ENCODE data around the gene KCNK2.

Gene KCNK2, protein sequence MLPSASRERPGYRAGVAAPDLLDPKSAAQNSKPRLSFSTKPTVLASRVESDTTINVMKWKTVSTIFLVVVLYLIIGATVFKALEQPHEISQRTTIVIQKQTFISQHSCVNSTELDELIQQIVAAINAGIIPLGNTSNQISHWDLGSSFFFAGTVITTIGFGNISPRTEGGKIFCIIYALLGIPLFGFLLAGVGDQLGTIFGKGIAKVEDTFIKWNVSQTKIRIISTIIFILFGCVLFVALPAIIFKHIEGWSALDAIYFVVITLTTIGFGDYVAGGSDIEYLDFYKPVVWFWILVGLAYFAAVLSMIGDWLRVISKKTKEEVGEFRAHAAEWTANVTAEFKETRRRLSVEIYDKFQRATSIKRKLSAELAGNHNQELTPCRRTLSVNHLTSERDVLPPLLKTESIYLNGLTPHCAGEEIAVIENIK

DNA sequence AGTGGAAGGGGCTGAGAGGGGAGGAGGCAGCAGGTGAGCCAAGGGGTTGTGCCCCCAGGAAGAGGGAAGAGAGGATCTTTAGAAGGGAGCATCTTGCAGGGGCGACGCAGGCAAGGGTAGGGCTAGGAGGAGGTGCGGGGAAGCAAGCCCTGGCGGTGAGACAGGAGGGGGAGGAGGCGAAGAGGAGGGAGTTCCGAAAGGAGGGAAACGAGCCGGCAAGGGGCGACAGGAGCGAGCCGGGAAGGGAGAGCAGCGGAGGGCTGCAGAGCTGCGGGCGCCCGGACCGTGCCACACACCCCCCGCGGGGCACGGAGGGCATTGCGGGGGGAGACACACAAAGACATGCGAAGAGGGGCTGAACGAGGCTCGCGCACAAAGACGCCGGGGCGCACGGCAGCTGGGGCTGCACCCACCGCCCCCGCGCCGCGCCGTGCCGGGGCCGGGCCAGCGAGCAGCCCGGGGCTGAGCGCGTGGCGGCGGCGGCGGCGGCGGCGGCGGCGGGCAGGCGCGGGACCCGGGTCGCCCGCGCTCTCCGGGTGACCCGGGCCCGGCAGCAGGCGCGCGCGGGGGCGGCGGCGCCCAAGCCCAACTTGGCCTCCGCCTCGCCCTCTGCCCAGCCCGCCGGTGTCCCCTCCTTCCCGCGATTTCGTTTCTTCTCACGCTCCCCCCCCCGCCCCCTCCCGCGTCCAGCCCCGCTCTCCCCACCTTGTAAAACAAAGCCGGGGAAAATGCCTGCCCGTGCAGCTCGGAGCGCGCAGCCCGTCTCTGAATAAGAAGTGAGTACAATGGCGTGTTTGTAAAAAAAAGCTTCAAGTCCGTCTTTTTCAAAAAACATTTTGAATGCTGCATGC is at the start of gene KCNK2:
Gene KCNK2 (plus strand): TSS at position 206 of the 851 bp plus-strand sequence. CDS start 649 bp downstream, outside the sequence.
- DNase-seq (ENCODE audit: low read depth, low spot score) = no peak

DNA sequence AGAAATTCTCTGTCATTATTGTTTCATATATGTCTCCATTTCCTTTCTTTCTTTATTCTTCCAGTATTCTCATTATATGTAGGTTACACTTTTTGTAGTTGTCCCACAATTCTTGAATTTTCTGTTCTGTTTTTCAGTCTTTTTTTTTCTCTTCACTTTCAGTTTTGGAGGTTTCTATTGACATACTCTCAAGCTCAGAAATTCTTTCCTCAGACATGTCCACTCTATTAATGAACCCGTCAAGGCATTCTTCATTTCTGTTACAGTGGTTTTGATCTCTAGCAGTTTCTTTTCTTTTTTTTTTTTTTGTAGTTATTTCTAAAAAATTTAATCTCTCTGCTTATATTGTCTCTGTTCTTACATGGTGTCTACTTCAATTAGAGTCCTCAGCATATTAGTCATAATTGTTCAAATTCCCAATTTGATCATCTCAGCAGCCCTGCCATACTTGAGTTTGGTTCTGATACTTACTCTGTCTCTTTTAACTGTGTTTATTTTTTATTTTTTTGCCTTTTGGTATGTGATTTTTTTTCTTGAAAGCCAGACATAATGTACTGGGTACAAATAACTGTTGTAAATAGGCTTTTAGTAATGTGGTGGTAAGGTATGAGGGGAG is 49.5 kb upstream of the KCNK2 start:
- no peak for DNase-seq (ENCODE audit: low read depth, low spot score)

DNA sequence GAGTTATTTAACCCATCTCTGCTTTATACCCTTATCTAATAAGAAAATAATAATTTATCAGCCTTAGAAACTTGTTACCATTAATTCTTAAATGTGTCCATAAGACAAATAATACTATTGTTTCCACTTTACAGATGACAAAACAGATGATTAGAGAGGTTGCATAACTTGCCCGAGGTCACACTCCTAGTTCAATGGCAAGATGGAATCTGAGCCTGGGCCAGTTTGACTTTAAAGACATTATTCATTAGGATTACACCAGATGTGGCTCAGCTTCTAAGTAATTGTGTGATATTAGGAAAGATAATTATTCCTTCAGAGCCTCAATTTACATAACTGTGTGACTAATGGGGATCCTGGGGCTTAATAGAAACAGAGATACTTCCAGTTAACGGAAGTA is 42.3 kb upstream of the KCNK2 start:
- no peak for DNase-seq (ENCODE audit: low read depth, low spot score)

DNA sequence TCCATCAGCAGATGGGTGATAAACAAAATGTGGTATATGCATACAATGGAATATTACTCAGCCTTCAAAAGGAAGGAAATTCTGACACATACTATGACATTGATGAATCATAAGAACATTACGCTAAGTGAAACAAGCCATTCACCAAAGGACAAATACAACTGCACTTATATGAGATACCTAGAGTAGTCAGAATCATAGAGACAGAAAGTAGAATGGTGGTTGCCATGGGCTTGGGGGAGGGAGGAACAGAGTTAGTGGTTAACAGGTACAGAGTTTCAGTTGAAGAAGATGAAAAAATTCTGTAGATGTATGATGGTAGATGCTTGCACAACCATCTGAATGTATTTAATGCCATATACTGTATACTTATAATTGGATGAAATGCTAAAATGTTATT is 39.1 kb upstream of the KCNK2 start:
- no peak for DNase-seq (ENCODE audit: low read depth, low spot score)

DNA sequence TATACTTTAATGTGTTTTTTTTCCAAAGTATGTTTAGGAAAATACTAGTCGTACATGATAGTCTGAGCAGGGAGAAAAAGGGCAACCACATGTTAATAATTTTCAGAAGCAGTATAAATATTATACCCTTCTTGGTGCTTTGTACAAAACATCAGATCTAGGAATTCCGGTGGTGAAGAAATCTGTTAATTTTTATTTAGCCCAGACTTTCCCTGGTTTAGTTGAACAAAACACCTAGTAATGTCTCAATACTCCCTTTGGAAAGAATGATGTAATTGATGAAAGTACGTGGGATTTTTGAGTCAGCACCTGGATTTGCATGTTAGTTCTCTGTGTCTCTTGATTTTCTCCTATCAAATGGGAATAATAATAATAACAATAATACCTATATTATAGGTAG is 38.4 kb upstream of the KCNK2 start:
- no peak for DNase-seq (ENCODE audit: low read depth, low spot score)

DNA sequence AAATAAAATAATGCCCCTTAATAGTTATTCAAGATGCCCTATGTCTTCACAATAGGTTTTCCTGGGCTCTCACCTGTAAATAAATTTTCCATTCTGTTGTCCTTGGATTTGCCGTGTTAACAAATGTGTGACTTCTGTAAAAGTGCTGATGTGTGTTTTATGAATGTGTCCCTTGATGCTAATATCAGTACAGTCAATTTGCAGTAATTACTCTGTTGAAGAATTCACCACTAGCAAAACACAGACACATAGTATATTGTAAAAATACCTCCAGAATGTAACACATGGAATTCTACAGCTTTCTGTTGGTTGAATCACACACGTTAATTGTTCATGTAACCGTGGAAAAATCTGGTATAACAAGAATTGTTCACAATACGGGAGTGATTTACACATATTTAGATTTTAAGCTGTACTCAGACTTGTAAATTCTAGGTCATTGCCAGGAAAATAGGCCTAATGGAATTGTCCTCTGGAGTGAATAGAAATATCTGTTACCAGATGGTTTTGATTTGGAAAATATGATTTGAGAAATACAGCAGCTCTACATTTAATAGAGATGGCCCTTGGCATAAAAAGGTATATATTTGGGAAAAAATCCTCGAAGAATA is 36.7 kb upstream of the KCNK2 start:
- no peak for DNase-seq (ENCODE audit: low read depth, low spot score)

DNA sequence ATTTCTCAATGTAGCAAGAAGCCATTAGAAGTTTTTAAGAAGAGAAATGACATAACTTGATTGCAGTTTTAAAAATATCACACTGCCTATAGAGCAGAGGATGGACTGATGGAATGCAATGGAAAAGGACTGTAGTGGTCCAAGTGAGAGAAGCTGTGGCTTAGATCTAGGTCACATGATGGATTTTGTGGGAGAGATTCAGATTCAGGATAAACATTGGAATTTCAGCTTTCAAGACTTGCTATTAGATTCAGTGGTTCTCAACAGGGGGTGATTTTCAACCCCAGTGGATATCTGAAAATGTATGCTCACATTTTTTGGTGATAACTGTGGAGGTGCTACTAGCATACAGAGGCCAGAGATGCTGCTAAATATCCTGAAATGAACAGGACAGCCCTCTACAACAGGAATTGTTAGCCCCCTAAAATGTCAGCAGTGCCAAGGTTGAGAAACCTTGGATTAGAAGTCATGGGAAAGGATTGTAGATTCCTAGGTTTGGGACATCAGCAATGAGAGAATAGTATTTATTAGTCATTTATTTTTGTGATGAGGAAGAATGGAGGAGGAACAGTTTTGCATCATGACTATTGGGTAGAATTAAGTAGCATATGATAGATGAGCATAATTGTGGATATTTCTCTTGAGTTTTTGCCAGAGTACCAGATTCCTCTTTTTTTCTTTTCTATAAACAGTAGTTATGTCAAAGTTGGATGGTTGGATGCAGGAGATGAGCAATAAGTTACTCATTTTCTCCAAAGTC is 30.1 kb upstream of the KCNK2 start:
- no peak for DNase-seq (ENCODE audit: low read depth, low spot score)

DNA sequence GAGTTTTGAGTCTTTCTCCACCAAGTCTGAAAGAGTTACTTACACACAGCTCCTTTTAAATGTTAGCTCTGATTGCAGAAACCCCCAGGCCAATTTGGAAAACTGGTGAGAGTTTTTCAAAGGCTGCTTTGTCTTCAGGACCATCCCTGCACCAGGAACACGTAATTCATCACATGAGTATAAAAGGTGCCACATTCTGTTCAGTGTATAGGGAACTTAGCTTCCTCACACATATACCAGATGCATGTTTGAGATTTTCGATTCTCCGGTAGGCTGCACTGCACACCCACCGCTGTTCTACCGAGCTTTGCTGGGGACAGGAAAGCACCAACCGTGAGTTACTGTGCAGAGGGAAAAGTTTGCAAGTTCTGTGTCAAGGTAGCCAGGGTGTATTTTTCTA is 28.3 kb upstream of the KCNK2 start:
- DNase-seq (ENCODE audit: low read depth, low spot score) = no peak

DNA sequence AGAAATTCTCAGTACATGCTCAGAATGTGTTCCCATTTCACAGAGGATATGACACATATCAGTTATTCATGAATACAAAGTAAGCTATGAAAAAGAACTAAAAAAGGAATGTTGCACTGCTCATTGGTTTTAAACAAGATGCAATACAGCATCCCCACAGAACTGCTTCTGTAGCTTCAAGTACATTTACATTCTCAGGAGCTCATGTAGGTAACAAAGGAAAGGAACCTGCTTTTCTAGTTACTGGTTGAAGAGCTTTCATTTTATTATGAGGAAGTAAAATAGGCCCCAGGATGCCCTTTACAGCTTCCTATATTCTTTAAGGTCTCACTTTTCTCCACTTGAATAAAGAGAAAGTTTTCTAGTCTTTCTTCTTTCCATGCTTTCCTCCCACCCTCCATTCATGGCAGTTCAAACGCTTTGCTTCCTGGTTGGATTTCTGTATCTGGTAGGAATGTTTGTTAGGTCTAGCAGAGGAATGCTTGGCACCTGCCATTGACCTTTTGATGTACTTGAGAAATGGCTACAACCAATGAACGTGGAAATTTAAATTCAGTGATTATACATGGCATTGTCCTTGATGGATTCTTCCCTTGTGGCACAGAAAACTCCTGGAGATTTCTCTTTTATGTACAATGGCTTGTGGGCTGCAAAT is 27.1 kb upstream of the KCNK2 start:
- DNase-seq (ENCODE audit: low read depth, low spot score) = no peak

DNA sequence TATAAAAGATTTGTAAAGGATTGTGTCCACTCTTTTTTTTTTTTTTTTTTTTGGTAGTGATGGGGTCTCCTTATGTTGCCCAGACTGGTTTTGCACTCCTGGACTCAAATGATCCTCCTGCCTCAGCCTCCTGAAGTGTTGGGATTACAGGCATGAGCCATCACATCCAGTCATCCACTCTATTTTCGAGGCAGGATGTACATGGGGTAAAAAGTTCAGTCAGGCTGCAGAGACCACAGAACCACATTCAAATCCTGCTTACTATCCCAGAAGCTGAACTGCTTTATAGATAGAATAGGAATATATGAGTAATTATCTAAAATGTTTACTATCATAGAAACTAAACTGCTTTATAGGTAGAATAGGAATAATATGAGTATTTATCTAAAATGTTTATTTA is 26.0 kb upstream of the KCNK2 start:
- no peak for DNase-seq (ENCODE audit: low read depth, low spot score)

DNA sequence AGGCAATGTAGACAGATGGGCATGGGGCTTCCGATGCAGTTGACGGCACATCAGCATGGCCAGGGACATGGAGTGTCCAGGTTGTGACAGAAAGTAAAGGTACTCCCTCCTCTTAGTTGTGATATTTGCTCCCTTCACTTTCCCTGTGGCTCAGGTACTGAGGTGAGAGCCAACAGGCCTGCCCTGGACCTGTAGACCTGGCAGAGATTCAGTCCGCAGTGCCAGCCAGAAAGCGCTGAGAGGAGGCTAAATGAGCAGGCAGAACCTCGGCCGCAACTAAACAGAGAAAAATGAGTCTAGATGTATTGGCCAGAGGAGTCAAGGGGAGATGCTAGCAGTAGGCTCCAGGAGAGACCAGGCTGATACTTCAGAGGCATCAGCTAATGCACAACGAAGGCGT is 22.6 kb upstream of the KCNK2 start:
- no peak for DNase-seq (ENCODE audit: low read depth, low spot score)

DNA sequence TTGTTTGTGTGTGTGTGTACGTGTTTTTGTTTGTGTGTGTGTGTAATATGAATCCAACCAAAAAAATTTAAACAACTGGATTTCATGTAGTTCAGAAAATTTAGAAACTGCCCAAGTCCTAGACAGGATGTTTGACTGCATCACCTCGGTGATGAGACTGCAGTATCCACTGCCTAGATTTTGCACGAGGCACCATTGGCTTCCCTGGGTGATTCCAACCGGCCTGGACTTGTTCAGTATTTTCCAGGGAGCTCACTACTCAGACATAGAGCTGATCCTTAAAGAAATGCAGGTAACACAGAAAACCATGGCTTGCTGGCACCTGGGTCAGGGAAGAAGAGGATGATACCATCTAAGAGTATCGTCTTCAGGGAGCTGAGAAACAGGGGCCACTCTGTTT is 18.2 kb upstream of the KCNK2 start:
- DNase-seq (ENCODE audit: low read depth, low spot score) = no peak

DNA sequence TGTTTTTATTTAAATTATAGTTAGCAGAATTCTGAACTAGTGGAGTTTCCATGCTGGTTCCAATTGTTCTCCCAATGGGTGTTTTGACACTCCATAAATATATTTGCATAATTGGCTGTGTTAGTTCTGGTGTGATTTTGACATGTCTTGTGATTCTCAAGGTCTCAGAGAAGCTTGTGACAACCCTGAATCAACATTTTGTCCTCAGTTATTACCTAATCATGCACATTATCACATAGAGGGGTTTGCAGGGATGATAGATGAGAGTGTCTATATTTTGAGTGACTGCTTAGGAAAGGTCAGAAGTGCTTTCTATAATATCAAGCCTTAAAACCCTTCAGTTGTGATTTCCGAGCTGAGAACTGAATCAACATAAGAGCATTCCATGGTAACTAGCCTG is 11.5 kb upstream of the KCNK2 start:
- no peak for DNase-seq (ENCODE audit: low read depth, low spot score)

DNA sequence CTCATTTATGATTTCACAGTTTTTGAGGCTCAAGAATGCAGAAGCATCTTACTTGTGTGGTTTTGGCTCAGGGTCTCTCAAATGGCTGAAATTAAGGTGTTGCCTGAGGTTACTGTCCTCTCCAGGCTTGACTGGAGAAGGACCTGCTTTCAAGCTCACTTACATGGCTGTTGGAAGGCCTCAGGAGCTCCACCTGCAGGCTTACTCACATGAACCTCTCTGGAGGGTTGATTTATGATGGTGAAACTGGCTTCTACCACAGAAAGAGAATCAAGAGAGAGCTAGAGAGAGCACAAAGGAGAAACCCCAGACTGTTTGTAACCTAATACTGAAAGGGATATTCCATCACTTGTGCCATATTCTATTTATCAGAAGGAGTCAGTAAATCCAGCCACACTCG is 6.2 kb upstream of the KCNK2 start:
- DNase-seq (ENCODE audit: low read depth, low spot score) = no peak

DNA sequence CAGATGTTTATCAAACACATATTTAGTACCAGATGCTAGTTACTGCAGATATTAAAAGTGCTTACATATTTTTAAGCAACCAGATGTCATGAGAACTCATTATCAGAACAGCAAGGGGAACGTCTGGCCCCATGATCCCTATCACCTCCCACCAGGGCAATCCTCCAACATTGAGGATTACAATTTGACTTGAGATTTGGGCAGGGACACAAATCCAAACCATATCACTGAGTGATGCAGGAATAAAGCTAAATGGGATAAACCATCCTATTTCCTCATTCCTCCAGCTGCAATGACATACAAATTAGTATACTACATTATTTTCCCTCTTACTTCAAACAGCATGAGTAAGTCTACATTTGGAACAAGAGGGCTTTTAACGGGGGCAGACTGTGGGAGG is 3.1 kb upstream of the KCNK2 start:
- no peak for DNase-seq (ENCODE audit: low read depth, low spot score)

DNA sequence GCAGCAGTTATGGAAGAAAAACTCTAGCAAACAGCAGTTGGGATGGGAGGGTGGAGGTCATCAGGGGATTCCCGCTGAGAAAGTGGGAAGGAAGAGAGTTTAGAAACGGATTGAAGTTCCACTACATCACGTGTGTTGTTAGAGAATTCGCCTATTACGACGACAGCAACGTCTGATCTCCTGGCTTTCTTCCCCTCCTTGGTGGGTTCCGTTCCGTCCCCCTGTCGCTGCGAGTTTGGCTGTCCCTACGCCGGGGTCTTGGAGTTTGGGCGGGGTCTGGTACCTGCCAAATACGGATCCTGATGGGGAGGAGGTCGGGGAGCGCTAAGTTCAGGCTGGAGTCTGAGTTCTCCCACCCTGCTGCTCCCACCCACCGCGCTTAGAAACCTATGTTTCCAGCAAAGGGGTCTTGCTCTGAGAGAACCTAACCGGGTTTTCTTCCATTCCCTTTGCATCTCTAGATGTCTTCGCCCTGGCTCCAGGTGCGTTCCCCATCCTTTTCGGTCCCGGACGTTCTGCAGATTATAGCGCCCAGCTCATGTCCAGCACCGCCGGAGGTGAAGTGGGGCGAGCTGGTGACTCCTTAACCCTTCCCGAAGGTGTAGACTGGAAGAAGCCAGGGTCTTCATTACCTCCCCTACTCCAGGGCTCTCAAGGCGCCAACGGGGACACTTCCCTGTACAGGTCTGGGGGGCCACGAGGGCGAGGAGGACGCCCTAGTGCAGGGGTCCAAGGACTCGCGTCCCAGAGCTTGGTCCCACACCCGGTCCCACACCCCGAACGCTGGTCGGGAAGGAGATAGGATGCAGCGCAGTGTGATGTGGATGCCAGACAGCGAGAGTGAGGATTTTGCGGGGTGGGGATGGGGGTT is 641 bp upstream of the KCNK2 start:
- DNase-seq (ENCODE audit: low read depth, low spot score) = no peak

DNA sequence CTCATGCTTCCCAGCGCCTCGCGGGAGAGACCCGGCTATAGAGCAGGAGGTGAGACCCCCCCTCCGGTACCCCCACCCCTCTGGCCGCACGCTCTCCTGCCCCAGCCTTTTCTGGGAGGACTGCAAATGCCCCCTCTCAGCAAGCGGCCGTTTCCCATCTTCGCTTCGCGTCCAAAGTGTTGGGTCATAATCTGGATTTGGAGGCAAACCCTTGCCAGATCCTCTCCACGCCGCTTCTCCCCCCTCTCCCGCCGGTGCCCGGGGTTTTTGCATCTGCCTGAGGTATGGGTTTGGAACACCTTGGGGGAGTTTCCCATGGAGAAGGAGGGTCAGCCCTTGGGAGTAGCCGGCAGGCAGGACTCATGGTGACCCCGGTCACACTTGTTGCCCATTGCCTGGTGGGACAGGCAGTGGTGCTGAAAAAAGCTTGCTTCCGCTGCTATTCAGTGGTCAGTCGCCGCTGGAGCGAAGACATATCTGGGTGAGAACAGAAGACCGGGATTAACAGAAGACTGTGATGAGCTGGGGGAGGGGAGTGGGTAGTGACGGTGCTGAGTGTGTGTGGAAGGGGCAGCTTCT is 935 bp downstream of the KCNK2 start:
- DNase-seq (ENCODE audit: low read depth, low spot score) = no peak

DNA sequence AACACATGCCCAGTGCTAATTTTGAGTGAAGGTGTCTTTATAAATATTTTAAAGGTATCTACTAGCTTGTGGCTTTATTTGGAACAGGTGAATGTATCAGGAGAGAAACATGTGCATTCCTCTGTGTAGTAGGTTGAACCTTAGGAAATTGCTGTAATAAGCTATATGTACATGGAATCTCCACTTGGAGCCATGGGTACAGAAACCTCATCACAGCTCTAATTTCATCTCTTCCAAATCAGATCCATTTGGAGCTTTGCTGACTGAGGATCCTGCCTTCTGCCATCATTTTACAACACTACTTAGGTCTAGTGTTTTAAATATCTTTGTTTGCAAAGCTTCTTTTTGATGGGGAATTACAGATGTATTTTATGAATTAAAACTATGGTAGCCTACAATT is 2.1 kb downstream of the KCNK2 start:
- no peak for DNase-seq (ENCODE audit: low read depth, low spot score)

DNA sequence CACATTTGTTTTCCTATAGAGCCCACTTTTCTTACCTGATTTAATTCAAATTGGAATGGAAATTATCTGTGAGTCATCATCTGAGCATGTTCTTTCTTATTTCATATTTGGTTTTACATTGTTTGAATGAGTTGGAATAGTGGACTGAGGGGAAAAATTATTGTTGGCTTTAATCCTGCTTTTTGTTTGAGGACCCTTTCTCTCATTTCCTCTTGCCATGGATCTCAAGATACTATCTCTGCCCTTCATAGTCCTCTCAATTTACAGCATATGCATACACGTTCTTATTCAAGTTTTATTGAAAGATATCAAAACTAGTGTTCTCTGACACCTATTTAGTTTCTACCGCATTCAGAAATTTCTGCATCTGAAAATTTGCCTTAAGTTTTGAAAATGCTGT is 5.1 kb downstream of the KCNK2 start:
- no peak for DNase-seq (ENCODE audit: low read depth, low spot score)
